Fibroblast of skin of left quadriceps (primary cell): ENCODE data around the gene FAM107A.
"Not testable (repeated sequence)": the region's sequence is repeated elsewhere in the genome, so short reads cannot be mapped to it uniquely, and the experiment has no call there.

ENCODE experiments used
- DNase-seq, 2 experiments: peaks; one replicate each; pipeline ENCODE4 v3.0.0-alpha.2; 2013; ENCODE audit warnings: low read depth in 2 of 2

The FAM107A gene

DNA sequence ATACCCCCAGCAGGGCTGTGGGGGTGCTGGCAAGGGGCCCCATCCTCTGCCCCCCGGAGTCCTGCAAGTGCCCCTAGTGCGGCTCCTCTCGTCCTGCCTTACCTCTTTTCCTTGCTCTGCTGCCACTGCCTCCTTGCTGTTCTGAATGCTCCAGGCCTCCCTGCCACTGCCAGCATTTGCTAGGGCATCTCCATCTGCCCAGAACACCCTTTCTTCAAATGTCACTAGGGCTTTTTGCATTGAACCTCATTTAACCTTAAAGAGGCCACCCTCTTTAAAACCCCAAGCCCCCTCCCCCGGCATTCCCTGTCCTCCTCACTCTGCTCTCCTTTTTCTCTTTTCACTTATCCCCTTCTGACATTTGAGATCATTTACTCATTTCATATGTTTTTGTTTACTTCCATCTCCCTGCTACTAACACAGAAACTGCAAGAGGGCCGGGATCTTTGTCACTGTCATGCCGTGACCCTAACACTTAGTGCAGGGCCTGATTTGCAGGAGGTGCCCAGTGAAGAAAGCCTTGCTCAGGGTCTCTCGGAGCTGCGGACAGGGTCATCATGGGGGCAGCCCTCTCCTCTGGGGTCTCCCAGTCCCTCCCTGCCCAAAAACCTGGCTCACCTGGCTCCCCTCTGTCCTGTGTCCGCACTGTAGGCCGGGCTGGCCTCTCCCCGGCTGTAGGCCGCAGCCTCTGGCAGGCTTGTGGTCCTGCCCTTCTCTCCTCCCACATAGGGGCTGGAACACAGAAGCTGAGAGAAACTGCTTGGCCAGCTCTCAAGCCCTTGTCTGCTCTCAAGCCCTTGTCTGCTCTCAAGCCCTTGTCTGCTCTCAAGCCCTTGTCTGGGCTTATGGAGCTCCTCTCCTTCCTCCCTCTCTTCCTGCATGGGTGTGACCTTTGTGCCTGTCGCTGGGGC, 40.4 kb downstream of the FAM107A start, which contains the start of gene ACOX2:
Gene ACOX2, minus strand, starts transcription at position 690 of the 911 bp plus-strand sequence. CDS start 2,084 bp downstream, outside the sequence.
- no peak for DNase-seq

DNA sequence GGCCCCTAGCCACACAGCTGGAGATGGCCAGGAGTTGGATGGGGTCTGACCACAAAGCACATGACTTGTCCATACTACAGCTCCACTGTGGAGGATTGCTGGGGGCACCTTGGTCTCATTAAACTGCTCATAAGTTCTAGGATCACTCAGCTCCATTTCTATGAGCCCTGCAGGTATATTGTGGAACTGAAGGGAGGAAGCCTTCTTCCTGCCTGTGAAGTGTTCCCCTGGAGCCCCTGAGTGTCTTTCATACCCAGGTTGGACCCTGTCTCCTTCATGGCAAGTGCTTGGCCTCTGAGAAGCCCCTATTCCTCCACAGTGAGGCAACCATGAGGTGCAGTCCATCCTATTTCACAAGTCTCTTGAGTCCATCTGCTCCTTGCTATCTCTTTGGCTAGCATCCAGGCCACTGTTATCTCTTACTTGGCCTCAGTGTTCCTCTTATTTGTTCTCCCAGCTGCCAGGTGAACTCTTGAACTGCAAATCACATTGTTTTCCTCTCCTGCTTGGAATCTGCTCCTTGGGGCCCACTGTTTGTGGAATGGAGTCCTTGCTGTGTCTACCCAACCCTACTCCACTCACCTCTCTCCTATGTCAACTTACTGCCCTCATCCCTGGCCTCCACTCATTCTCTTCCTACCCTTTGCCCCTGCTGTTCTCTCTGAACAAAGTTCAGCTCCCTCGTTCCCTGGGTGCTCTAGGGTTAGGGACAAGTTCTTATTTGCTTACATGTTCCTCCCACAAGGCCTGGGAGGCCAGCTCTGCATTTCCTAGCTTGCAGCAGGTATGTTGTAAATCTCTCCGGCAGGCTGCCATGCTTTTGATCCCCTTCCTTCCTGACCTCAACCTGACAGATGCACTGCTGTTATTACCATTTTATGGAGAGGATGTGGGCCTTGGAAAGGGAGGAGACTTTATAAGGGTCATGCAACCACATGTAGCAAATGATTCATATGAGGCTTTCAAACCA, 41.4 kb downstream of the FAM107A start:
- DNase-seq: no peak

DNA sequence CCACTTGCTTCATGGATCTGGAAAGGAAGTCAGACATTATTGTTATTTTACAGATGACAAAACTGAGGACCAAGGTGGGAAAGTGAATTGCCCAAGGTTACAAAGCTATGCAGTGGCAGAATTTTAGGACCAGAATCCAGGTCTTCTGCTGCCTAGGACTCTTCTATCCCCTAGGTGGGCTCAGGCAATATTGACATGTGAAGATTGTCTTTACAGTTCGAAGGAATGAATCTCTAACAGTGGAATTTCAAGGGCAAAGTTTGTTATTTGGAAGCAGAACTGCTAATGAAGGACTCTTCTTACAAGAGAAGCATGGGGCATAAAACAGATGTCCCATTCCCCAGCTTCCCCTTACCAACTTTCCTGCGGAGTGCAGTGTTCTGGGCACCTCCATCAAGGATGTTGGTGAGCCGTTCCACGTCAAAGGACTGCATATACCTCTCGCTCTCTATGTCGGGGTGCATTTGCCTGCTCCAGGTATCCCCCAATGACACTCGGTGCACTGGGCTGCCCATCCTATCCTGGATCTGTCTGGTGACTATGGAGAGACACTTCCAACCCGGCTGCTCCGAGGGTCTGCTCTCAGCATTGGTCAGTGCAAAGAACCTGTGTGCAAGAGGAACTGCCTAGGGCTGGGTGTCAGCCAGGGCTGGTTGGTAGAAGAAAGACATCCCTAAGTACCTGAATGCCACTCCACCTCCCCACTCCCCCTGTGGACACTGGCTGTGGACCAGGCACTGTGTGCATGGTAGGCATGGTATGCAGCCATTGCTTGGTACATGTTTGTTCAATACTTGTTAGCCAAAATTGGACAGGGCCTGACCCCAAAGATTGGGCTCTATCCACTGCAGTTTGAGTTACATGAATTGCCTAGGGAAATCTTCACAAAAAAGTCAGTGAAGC, 42.3 kb downstream of the FAM107A start:
- DNase-seq: no peak

DNA sequence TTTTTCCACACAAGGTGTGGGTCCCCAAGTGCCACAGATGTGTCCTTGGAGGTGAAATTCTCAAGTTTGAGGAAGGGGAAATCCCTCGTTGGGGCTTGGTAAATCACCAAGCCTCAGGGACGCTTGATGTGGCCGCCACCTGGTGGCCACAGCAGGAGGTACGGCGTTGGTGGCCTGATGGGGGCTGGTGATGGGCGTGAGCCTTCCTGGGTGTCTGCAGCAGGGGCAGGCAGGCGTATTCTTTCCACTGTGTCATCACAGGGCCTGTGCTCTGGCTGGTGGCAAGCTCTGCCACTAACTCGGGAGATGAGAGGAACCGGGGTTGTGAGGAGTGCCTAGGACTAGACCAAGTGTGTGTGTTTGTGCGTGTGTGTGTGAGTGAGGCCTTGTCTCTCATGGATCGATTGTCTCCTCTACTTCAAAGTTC, 44.4 kb downstream of the FAM107A start:
- DNase-seq: peak; percentile 49 to 51

DNA sequence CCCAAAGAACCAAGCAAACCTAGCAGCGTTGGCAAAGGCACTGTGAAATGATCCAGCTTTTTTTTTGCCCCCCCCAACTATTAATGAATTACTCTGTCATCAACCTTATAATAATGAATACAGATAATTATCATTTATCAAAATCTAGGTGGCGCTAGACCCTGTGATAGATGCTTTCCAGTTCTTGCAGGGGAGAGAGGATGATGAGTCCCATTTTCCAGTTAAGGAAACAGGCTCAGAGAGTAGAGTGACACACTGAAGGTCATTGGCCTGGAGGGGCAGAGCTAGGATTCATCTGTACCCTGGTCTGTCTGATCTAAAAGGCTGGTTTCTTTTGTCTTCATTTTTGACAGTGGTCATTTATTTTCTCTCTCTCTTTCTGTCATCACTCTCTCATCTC, 45.2 kb downstream of the FAM107A start:
- DNase-seq: no peak

DNA sequence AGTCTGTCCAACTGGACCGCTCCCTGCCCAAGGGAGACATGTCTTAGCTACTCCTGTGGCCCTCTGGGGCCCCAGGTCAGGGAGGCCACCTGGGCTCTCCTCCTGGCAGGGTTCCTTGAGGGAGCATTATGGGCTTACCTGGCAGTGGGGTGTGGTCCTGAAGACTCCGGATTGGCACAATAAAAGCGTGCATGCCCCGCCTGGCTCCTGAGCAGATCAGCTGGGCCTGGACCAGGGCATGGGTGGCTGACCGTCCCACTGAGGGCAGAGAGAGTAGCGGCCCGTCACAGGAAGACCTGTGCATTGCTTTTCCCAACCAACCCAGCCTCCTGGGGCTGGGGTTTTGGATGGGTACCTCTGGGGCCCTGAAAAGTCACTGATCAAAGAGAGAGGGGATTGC, 45.6 kb downstream of the FAM107A start:
- DNase-seq: no peak

DNA sequence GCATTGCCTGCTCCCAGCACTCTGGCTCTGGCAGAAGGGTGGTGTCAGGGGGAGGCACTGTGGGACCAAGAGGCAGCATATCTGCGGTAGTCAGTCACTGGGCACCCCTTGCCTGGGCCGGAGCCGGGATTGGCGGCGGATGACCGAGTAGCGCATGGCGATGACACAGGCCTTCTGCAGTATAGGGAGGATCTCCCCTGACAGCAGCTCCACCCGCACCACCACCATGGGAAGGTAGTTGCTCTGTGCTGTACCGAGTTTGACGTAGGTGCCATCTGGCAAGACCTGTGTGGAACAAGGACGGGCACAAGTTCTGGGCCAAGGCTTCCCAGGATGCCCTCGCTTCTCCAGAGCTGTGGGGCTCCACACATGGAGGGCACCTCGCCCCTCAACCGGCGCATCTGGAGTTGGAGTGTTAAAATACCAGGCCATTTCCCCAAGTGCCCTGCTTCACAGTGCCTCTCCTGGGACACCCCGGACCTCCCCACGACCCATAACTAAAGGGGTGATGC, 46.8 kb downstream of the FAM107A start:
- DNase-seq: no peak

DNA sequence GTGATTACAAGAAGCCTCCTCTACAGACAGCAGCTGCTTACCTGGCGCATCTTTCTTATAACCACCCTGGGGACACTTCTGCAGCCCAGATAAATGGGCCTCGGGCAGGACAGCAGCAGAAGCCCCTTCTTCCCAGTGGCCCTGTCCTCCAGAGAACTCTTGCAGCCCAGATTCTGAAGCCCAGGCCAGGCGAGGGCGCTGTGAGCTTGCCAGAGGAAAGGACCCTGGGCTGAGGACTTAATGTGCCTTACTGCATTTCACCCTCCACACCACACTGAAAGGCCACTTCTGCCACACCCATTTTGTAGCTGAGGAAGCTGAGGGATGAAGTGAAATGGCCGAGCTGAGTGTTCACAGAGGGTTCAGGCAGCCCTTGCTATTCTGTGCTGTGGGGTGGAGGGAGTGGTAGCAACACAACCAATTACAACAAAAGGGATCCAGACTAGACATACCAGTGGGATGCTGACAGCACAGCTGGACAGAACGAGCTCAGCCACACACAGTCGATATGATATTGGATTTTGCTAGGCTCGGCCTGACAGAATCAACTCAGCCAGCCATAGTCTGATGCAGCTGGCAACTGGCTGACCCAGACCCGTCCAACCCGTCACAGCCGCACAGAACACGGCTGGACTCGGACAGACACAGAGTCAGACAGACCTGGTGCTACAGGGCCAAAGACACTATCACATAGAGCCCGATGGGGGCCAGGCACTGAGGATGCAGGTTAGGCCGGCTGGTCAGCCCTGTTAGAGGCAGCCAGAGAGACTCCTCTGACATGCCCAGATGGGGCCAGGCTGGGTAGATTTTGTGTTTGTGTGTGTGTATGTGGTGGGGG, 47.5 kb downstream of the FAM107A start:
- DNase-seq: no peak

DNA sequence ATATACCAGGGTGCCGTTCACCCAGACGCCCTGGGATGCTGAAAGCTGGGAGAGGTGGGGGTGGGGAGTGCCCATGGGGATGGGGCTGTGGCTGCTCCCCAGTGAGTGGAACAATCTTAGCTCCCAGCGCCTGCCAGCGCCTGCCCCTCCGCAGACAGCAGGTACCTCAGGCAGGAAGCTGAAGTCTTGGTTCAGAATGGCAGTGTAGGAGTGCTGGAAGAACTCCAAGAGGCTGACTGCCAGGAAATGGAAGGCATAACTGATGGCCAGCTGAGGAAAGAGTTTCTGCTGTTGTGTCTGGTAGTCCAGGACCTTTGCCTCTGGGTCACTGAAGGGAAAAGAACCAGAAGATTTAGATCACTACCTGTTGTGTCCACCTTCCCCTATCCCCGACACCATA, 48.6 kb downstream of the FAM107A start:
- DNase-seq: no peak

DNA sequence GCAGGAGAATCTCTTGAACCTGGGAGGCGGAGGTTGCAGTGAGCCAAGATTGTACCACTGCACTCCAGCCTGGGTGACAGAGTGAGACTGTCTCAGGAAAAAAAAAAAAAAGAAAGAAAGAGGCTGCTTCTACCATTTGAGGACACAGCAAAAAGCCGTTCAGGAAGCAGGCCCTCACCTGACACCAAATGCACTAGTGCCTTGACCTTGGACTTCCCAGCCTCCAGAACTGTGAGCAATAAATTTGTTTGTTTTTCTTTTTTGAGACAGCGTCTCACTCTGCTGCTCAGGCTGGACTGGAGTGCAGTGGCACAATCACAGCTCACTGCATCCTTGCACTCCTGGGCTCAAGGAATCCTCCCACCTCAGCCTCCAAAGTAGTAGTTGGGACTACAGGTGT, 49.8 kb downstream of the FAM107A start:
- not testable (repeated sequence) for DNase-seq

DNA sequence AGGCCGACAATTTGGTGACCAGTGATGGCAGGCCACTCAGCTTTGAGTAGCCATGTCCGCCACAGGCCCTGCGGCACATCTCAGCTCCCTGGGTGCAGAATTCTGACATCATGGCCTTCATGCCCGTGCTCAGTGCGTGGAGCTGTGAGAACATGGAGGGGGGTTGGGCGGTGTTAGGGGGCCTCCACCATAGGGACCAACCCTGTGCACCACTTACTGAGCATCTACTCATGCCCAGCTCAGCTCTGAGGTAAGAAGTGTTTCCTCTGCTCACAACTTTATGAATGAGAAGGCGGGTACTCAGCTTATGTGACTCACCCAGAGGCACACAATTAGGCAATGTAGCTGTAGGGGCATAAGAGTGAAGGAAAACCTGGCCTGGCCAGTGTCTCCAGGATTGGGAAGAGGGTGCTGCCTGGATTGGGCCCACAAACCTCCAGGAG, 50.7 kb downstream of the FAM107A start:
- DNase-seq: peak; percentile 79

DNA sequence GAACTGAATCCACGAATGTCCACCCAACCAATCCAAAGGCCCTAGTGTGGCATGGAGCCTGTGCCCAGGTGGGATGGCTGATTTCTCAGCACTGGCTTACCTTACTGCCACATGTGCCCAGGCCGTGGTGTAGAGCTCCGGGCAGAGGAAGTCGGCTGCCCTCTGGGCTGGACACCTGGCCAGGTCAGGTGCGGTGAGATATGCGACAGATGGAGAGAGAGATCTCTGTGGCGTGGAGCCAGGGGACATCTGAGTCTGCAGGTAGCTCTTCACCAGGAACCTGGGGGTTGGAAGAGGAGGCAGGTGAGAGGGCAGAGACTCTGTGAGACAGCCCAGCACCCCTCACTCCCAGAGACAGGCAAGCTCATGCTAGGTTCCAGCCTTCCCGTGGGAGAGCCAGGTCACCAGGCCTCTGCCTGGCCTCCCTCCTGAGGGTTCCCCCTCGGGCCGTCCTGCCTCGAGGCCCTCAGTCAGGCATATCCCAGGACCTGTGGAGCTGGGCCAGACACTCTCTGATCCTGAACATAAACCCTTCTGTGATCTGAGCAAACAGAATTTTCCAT, 52.8 kb downstream of the FAM107A start:
- no peak for DNase-seq

DNA sequence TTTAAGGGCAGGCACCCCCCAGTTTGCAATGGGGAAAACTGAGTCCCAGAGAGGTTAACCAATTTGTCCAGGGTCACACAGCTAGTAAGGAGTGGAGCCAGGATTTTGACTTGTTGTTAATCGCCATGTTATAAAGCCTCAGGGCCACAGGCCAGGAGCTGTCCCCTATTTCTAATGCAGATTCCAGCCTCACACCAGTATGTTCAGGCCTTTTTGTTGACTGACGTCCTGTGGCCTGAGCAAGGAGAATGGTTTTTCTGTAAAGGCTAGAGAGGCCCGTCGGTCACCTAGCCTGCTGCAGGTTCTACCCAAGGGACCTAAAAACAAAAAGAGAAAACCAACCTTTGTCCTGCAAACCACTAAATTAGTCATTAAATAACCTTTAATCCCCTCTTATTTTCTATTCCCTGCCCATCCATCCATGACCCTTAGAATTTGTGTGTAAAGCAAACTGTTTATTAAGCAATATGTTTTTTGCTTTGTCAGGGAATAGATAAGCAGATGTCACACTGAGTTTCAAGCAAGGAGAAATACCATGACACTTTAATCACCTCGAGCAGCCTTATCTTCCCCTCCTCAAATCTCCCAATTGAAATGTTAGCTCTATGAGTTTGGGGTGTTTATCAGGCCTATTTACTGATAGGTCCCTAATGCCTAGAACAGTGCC, 54.3 kb downstream of the FAM107A start:
- no peak for DNase-seq

DNA sequence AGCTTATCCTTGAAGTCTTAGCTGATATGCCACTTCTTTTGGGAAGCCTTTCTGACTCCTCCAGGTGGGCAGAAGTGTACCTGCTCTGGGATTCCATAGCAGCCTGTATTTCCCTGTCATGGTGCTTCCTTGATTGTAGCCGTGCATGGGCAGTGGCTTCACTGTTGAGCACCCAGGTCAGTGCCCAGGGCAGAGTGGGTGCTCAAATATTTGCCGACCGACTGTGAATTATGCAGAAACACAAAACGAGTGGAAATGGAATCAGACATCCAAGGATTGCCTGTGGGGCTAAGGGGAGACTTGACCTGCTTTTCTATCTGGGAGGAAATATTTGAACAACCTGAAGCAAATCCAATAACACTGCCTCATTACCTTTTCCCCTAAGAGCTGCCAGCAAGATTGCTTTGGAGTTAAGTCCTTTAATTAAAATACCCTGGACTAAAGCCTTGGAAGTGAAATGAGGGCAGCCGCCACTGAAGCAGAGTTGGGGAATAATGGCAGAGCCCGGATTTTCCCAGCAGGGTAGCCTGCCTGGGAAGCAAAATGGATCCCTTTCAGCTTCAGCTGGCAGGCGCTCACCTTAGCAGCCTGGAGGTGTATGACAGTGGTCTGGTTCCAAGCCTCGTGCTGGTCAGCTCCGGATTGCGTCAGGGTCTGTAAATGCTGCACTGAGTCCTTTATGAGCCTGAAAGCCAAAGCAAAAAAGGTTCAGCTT, 55.1 kb downstream of the FAM107A start:
- DNase-seq: no peak

DNA sequence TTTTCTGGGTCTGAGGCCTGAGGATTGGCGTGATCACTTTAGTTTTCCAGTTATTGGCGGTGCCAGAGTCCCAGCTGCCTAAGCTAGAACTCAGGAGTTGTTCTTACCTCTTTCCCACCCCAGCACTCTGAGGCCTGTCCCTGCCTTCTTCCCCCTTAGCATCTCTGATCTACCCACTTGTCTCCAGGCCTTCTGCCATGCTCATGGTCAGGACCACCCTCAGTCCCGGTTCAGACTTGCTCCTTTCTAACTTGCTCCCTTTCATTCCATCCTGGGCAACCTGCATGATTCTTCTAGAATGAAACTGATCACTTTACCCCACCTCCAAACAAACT, 55.9 kb downstream of the FAM107A start:
- no peak for DNase-seq

DNA sequence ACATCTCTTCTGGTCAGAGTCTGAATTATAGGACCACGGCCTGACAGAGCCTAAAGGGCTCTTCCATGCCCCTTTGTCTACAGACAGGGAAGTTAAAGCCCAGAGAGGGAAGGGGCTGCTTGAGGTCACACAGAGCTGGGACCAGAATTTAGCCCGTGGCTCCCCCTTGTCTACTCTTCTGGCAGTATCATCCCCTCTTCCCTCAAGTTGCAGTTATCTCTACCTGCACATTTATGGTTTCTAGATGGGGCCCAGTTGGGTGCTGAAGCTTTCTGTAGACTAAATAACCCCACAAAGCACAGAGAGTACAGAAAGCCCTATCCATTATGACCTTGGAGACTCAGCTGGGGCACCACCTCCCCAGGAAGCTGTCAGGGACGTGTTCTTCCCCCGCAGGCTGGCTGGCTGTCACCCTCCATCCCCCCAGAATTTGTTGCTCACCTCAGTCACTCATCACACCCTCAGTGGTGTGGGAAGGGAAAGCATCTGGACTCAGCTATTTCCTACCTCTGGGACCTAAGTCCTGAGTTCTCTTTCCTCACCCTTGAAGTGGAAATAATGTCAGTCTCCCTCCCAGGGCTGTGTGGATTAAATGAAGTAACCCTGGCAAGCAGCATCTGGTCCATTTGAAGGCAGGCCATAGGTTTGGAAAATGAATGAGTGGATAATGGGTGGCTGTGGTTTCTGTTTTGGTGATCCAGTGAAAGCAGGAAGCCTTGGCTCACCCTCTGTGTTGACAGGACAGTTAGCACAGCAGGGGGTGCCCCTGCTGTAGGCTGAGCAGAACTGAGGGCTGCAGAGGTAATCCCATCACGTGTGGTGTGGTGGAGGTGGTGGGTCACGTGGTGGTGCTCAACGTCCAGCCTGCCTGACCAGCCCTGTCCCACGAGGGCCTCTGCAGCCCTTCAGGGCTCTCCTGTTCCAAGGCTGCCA, 56.5 kb downstream of the FAM107A start:
- DNase-seq: no peak

DNA sequence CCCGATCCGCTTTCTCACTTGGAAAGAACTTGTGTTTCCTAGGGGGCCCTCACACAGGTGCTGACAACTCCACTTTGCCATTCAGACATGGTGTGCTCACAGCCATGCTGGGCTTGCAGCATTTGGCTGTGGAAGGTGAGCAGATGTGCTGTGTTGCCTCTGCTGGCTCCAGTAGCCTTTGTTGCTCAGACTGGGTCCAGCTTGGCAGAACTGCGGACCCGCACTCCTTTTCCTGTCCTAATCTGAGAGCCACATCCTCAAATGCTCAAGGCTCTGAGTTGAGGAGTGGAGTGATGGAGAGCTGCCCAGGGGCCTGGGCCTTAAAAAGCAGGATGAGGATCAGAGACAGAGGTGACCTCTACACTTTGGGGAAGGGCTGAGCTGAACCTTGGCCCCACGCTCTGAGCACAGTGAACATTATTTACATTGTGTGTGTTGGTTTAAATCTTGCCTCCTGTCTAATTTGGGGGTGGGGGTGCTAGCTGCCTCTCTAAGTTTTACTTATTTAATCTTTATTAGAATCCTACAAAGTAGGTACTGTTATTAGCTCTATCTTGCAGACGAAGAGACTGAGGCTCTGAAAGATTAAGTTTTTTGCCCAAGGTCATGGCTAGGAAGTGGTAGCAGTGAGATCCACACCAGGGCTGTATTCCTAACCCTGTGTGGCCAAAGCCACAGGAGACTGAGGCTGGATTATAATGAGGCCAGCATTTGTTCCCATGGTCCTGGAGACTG, 57.4 kb downstream of the FAM107A start:
- no peak for DNase-seq
